DMS53 treated with DMSO at 0.1 percent for 48 hours (cell line): ENCODE measurements around the gene ZFYVE28.
A peak's percentile ranks its signal among the peaks of the same experiment; 100 is the strongest.

Experiments
- DNase-seq: peaks from one replicate; lab custom pipeline; 2025; ENCODE audit not compliant: unreplicated experiment; lab: John Stamatoyannopoulos, UW

ZFYVE28 gene

DNA sequence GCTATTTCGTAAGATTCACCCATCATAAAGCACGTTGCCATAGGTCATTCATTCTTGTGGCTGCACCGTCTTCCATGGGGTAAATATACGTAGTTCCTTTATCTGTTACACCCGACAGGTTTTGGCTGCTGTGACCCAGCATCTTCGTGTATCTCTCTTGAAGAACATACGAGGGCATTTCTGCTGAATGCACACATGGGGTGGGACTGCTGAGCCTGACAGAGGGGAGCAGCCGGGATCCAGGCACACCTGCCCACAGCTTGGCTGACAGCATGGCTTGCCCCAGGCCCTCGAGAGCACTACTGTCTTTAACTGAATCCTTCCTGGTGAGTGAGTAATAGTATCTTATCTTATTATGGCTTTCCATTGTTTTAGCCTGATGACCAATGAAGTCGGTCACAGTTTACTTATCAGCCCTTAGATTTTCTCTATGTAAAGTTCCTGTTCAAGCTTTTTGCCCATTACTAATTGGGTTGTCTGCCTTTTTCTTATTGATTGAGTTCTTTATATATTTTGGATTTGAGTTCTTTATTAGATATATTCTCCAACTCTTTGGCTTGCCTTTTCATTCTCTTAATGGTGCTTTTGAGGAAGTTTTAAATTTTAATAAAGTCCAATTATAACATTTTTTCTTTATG, 111.6 kb downstream of the ZFYVE28 start:
- no peak for DNase-seq

GRCh38 chr4:2305766-2306501, 112.5 kb downstream of the ZFYVE28 start:
- peak; percentile 66 for DNase-seq

GRCh38 chr4:2304877-2305561, 113.4 kb downstream of the ZFYVE28 start:
- no peak for DNase-seq

DNA sequence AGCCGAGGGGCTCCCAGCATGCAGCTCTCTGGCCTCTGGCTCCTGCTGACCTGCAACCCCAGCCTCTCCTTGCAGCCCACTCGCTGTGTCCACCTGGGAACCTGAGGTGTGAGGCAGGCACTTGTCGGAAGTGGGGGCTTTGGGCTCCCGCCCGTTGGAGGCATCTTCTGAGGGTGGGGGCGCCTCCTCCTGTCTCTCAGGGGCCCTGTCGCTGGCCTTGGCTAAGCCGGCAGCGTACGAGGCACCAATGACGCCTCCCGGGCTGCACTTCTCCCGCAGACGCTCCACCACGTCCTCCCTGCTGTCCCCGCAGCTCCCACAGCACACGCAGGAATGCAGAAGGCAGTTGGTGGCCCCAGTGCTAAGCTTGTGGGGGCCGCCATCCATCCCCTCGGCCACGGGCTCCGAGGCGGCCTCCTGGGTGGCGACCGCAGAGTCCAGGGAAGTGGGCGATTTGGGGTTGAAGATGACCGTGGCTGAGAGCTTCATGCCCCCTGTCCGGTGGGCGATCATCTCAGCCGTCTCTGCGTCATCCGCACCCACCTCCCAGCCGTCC, 114.0 kb downstream of the ZFYVE28 start:
- no peak for DNase-seq

GRCh38 chr4:2303686-2304320, 114.6 kb downstream of the ZFYVE28 start:
- DNase-seq, result peak; percentile 63

- no peak for DNase-seq
These were observed 115.2 kb downstream of the ZFYVE28 start for GRCh38 chr4:2303121-2303685.

DNA sequence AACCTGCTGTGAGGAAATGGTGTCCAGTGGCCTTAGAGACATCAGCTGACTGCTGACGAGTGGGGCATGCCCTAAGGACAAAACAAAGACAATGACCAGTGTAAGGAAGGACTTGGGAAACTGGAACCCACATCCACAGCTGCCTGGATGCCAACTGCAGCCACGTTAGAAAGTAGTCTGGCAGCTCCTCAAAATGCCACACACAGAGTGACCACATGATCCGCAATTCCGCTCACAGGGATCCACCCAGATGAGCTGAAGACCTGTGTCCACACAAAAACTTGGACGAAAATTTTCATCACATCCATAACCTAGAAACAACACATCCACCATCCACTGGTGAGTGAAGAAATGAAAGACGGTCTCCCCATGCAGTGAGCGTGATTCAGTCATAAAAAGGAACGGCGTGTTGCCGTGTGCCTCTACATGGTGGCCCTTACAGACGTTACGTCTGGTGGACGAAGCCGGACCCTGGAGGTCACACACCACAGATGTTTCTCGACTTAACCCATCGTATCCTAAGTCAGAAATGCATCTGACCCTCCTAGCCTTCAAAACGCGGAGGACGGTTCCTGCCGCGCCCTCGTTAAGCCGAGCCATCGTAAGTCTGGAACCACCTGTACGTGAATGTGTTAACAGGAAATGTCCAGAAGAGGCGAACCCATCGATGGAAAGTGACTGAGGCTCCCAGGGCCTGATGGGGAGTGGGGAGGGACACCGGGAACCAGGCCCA, 115.9 kb downstream of the ZFYVE28 start:
- no peak for DNase-seq

DNA sequence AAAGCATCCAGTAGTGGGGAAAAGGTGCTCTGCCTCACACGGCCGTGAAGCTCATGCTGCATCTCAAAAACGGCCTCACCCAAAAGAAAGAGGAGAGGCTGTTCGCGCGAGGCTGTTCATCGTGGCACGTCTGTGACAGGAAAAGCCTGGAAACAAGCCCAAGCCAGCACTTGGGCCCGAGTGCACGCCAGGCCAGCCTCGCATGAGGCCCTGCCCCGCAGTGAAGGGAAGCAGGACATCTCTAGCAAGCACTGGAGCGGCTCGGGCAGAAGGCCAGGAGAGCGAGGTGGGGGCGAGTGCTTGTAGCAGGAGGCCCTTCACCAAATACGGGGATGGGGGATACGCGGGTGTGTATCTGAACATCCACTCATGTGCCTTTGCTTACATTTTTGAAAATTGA, 116.6 kb downstream of the ZFYVE28 start:
- no peak for DNase-seq

GRCh38 chr4:2301225-2301642, 117.2 kb downstream of the ZFYVE28 start:
- no peak for DNase-seq

DNA sequence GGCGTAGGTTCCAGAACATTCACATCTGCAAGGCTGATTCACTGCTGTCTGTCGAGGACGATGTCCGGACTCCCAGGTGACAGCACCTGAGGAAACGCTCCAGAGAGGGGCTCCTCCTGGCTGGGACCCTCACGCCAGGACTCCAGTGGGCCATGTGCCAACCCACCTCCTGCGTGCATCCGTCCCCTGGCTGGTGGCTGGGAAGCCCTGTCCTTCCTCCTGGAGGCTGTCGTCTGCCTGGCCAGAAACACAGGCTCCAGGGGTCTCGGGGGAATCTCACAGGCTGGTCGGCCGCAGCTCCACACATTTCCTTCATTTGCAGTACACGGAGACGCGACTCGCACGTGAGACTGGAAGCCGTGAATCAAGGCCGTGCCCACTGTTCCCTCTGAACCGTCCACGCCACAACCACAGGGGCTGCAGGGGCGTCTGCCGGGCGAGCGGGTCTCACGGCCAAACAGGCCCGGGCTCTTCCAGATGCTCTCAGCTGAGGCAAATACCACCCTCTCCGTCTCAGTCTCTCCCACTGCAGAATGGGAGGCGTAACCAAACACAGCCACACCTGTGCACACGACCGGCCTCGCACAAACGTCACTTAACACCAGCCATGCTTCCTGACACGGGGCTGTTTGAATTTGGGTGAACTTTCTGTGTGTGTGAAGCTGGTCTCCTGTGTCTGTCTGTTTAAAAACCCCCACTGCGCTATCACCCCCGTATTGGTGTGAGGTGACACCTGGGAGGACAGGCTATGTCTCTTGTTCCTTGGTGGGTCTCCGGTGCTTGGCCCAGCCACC, 117.8 kb downstream of the ZFYVE28 start:
- no peak for DNase-seq

DNA sequence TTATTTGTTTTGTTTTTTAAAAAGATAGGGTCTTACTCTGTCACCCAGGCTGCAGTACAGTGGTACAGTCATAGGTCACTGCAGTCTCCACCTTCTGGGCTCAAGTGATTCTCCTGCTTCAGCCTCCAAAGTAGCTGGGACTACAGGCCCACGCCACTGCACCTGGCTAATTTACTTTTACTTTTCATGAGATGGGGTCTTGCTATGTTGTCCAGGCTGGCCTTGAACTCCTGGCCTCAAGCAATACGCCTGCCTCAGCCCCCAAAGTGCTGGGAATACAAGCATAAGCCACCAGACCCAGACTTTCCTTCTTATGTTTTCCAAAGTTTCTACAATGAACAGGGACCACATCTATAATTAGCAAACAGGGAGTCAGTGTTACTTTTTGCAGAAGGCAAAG, 118.7 kb downstream of the ZFYVE28 start:
- no peak for DNase-seq

DNA sequence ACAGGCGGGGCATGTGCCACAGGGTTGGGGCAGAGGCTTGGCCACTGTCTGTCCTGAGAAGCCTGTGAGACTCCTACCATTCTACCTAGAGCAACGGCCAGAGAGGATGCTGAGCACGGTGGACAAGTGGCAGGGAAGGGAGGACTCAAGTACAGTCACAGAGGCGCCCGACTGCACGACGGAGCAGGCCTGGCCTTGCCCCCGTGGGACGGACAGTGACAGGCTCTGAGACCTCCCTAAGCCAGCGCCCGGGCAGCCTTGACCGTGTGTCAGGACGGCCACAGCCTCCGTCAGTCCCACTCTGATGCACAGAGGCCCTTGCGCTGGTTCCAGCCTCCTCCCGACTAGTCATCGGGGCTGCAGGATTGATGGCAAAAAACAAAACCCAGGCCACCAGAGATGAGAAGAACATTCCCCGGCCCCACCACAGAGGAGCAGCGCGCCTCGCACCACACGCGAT, 119.9 kb downstream of the ZFYVE28 start:
- DNase-seq, result no peak

- DNase-seq, result no peak
These were observed 120.6 kb downstream of the ZFYVE28 start for GRCh38 chr4:2297606-2298531.

DNA sequence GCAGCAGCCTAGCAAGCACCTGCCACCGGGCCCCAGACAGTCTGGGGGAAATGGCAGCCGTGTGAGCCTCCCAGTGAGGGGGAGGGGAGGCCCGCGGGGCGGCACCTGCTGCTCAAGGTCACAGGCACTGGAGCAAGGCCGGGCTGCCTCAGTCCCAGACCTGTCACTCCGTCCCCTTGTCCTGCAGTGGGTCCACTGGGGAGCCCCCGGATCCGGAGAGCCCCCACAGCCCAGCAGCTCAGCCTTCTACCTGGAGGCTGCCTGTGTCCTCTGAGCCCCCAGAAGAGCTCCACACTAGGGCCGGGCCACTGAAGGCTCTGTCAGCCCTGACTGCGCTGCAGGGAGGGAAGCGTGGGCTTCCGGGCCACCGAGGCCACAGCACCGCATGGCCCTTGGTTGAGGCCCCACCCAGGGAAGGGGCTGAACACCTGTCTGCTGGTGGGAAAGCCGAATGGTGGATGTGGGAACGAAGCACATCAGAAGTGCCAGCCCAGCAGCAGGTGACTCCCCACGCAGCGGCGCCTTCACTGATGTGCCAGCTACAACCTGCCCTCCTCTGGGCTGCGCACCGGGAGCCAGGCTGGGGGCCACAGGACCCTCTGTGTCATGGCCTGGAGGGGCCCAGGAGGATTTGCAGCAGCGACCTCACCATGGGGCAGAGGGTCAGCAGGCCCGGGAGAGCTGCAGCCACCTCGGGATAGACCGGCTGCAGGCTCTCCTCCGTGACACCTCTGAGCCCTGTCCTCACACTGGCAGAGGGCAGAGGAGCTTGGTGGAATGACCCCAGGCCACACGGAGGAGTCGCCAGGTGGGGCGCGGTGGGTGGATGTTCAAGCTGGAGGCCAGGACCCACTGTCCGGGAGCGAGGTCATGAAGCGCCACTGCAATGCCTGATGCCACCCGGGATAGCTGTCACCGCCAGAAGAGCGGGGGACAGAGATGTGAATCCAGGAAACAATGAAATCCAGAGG, 121.5 kb downstream of the ZFYVE28 start:
- peak; percentile 82 for DNase-seq

DNA sequence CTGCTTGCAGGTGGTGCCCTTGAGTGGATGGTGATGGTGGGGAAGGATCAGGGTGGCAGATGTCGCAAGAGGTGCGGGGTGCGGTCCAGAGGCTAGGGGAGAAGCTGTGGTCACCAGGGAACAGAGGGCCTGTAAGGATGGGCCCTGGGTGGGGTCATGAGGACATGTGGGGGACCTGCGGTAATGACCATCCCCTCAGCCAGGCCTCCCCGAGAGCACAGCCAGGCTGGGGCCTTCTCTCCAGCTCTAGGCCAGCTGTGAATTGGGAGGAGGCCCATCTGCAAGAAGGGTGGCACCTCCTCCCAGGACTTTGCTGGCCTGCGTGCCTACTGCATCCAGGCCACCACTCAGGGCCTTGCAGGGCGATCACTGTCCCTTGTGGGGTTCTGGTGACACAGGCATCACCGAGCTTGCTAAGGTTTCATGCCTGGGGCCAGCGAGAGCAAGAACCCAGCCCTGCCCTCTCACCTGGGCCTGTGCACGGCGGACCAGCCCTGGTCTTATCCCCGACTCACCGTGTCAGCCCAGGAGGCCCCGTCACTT, 122.5 kb downstream of the ZFYVE28 start:
- peak; percentile 35 for DNase-seq

GRCh38 chr4:2295500-2295899, 122.9 kb downstream of the ZFYVE28 start:
- no peak for DNase-seq

DNA sequence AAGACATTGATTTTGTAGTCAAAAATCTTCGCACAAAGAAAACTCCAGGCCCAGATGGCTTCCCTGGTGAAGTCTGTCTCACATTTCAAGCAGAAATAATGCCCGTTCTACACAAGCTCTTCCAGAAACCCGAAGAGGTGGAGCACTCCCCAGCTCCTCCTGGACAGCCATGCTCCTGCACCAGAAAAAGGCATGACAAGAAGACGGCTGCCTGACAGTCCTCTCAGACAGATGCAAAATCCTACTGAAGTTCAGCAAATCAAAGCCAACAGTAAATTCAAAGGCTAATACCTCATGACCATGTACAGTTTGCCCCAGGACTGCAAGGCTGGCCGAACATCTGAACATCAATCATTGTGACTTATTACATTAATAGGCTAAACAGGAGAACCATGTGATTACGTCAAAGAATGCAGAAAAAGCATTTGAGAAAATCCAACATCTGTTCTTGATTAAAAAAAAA, 125.8 kb downstream of the ZFYVE28 start:
- no peak for DNase-seq
